Neural crest cell (in vitro differentiated cells): ENCODE data around the gene C5AR1. TPM values are rescaled to one million over a fixed set of nuclear protein-coding genes. Genes with fewer than 3 reads are reported as not detected.
A peak's percentile ranks its signal among the peaks of the same experiment; 100 is the strongest.
"Not testable (repeated sequence)": the region's sequence is repeated elsewhere in the genome, so short reads cannot be mapped to it uniquely, and the experiment has no call there.

ENCODE experiments used
- DNase-seq: peaks from one replicate; pipeline ENCODE4 v3.0.0; 2021; ENCODE audit warnings: low read depth, mixed read lengths, low spot score
- H3K27ac Mint-ChIP-seq: one replicate; pipeline ENCODE4 v1.8.0; 2021; ENCODE audit warnings: mild to moderate bottlenecking, mixed read lengths; ENCODE audit not compliant: unreplicated experiment
- H3K27me3 Mint-ChIP-seq: 2 replicates; pipeline ENCODE4 v1.8.0; 2021; ENCODE audit warnings: low read depth, mild to moderate bottlenecking, mixed read lengths
- H3K36me3 Mint-ChIP-seq: 2 replicates; pipeline ENCODE4 v1.8.0; 2021; ENCODE audit warnings: low read depth, mild to moderate bottlenecking, mixed read lengths
- H3K4me1 Mint-ChIP-seq: 2 replicates; pipeline ENCODE4 v1.8.0; 2021; ENCODE audit warnings: mixed read lengths
- H3K4me3 Mint-ChIP-seq: one replicate; pipeline ENCODE4 v1.8.0; 2021; ENCODE audit warnings: mild to moderate bottlenecking, mixed read lengths
- H3K9me3 Mint-ChIP-seq: 2 replicates; pipeline ENCODE4 v1.8.0; 2021; ENCODE audit warnings: mixed read lengths
- total RNA-seq: library from RNA; stranded (reverse); gene quantifications from 2 replicates; pipeline ENCODE4 v1.2.1, GENCODE V29; 2021
- TF ChIP-seq, protein P1 (sequence below): fragments of 200-600 bp; sonication (generic); conservative IDR thresholded peaks from 2 replicates; pipeline ENCODE4 v1.5.0; 2021; ENCODE audit warnings: antibody characterized with exemption, mild to moderate bottlenecking

The C5AR1 gene
- total RNA-seq, 1 donor from 2014 or later: 0.44 TPM

DNA sequence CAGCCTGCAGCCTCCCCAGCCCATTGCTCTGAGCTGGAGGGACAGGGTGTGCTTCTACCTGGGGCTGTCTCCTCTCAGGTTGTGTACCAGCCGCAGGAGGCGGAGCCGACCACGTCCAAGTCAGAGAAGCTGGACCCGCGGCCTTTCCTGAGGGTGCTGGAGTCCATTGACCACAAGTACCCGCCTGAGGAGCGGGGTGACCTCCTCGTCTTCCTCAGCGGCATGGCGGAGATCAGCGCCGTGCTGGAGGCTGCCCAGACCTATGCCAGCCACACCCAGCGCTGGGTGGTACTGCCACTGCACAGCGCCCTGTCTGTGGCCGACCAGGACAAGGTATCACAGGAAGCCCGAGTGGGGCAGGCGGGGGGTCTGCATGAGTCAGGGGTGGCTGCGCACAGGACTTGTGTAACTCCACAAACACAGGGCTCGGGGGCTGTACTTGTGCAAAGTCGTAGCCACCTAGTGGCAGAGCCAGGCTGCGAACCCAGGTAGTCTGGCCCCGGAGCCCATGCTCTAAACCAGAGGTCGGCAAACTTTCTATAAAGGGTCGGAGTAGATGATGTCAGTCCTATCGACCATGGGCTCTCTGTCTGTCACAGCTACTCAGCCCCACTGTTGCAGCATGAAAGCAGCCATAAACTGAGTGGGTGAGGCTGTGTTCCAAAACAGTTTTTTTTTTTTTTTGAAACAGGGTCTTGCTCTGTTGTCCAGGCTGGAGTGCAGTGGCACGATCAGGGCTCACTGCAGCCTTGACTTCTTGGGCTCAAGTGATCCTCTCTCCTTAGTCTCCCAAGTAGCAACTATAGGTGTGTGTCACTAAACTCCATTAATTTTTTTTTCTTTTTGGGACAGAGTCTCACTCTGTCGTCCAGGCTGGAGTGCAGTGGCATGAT, 48.4 kb downstream of the C5AR1 start:
- Mint-ChIP-seq H3K4me3 (no peak overlapping the region), H3K27ac (no peak overlapping the region), H3K9me3 (no peaks in the 10 kb centered on the region), H3K36me3 (peaks cover 28% of the 10 kb centered on the region), H3K4me1 (no peaks in the 10 kb centered on the region), H3K27me3 (no peaks in the 10 kb centered on the region)
- TF ChIP-seq, protein P1, sequence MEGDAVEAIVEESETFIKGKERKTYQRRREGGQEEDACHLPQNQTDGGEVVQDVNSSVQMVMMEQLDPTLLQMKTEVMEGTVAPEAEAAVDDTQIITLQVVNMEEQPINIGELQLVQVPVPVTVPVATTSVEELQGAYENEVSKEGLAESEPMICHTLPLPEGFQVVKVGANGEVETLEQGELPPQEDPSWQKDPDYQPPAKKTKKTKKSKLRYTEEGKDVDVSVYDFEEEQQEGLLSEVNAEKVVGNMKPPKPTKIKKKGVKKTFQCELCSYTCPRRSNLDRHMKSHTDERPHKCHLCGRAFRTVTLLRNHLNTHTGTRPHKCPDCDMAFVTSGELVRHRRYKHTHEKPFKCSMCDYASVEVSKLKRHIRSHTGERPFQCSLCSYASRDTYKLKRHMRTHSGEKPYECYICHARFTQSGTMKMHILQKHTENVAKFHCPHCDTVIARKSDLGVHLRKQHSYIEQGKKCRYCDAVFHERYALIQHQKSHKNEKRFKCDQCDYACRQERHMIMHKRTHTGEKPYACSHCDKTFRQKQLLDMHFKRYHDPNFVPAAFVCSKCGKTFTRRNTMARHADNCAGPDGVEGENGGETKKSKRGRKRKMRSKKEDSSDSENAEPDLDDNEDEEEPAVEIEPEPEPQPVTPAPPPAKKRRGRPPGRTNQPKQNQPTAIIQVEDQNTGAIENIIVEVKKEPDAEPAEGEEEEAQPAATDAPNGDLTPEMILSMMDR: peak; percentile 31
- no peak for DNase-seq

DNA sequence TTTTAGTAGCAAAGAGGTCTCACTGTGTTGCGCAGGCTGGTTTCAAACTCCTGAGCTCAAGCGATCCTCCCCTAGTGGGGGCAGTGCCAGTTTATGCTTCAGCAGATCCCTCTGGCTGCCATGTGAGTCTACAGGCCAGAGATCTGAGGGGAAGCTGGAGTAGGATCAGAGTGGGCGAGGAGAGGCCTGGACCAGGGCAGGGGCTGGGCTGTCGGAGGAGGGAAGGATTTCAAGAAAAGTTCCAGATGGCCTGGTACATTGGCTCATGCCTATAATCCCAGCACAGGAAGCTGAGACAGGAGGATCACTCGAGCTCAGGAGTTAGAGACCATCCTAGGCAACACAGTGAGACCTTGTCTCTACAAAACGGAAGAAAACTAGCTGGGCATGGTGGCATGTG, 49.3 kb downstream of the C5AR1 start:
- Mint-ChIP-seq H3K9me3 (no peaks in the 10 kb centered on the region), H3K4me1 (no peaks in the 10 kb centered on the region), H3K36me3 (peaks cover 24% of the 10 kb centered on the region), H3K27ac (no peak overlapping the region), H3K4me3 (no peak overlapping the region), H3K27me3 (no peaks in the 10 kb centered on the region)
- TF ChIP-seq, protein P1: no peak
- no peak for DNase-seq

DNA sequence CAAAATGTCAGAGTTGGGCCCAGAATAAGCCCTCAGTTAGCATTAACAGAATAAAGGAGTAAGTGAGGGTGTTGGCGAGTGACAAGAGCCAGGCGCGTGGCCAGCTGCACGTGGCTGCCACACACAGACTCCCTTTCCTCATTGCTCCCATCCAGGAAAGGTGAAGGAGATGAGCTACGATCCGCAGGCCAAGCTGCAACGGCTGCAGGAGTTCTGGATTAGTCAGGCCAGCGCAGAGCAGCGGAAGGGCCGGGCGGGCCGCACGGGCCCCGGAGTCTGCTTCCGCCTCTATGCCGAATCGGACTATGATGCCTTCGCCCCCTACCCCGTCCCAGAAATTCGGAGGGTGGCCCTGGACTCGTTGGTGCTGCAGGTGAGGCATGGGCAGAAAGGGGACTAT, 52.7 kb downstream of the C5AR1 start:
- no peaks in the 10 kb centered on the region for H3K9me3 Mint-ChIP-seq
- no peak overlapping the region for H3K4me3 Mint-ChIP-seq
- DNase-seq: no peak
- peaks cover 11% of the 10 kb centered on the region for H3K36me3 Mint-ChIP-seq
- no peaks in the 10 kb centered on the region for H3K27me3 Mint-ChIP-seq
- TF ChIP-seq, protein P1: no peak
- no peaks in the 10 kb centered on the region for H3K4me1 Mint-ChIP-seq
- no peak overlapping the region for H3K27ac Mint-ChIP-seq

DNA sequence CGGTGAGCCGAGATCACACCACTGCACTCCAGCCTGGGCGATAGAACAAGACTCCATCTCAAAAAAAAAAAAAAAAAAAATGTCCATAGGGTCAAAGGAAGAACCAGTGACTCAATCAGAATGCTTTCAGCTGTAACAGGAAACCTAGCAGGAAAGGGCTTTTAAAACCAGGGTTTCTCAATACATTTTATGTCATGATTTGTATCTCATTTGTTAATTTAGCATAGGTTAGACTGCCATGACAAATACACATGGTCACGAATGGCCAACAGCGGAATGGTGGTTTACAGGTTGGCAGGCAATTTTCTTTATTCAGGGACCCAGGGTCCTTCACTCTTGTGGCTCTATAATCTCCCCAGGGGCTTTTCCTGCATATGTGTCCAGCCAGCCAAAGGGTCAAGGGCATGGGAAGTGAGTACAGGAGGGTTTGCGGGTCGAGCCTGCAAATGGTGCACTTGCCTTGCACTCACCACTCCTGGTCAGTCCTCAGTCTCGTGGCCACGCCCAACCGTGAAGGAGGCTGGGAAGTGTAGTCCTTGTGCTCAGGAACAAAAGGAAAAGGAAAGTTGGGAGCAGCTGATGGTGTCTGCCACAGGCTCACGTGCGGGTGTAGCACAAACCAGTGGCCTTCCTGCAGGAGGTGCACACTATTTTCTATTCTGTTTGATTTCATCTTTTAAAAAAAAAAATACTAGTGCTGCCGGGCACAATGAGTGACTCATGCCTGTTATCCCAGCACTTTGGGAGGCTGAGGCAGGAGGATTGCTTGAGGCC, 54.3 kb downstream of the C5AR1 start:
- DNase-seq: no peak
- Mint-ChIP-seq H3K36me3 (peaks cover 7% of the 10 kb centered on the region), H3K4me3 (no peak overlapping the region), H3K9me3 (no peaks in the 10 kb centered on the region), H3K27ac (no peak overlapping the region), H3K27me3 (no peaks in the 10 kb centered on the region), H3K4me1 (no peaks in the 10 kb centered on the region)
- TF ChIP-seq, protein P1: no peak

DNA sequence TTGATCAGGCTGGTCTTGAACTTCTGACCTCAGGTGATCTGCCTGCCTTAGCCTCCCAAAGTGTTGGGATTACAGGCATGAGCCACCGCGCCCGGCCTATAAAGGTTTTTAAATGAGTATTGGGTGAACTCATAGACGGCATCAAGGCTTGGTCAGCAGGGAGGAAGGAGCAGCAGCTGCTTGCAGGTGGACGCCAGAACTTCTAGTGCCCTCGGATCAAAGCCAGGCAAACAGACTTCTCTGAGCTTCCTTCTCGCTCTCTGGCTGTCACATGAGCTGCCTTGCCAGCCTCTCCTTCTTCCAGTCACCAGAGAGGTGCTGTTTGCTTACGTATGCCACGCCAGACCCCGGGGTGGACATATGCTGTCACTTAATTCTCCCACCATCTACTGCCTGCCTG, 55.8 kb downstream of the C5AR1 start:
- H3K27me3 Mint-ChIP-seq, H3K9me3 Mint-ChIP-seq, DNase-seq, H3K4me1 Mint-ChIP-seq, H3K36me3 Mint-ChIP-seq, H3K4me3 Mint-ChIP-seq: not testable (repeated sequence)
- peak overlapping the region; percentile 89 for H3K27ac Mint-ChIP-seq
